ENCODE measurements around the gene LPGAT1.

Gene LPGAT1

GRCh38 chr1:211827051-211827450, 3.5 kb downstream of the LPGAT1 start:
- DNase-seq, result no peak

- no peak for DNase-seq
Measured at GRCh38 chr1:211825980-211826379, 4.6 kb downstream of the LPGAT1 start.

- no peak for DNase-seq
Measured at GRCh38 chr1:211822677-211823407, 7.7 kb downstream of the LPGAT1 start.

GRCh38 chr1:211816586-211816985, 14.0 kb downstream of the LPGAT1 start:
- no peak for DNase-seq

- DNase-seq, result no peak
Measured at GRCh38 chr1:211814313-211814712, 16.2 kb downstream of the LPGAT1 start.

GRCh38 chr1:211813590-211813989, 17.0 kb downstream of the LPGAT1 start:
- DNase-seq, result no peak

- DNase-seq, result no peak
Measured at GRCh38 chr1:211812584-211812983, 18.0 kb downstream of the LPGAT1 start.

GRCh38 chr1:211811848-211812247, 18.7 kb downstream of the LPGAT1 start:
- no peak for DNase-seq

- DNase-seq, result no peak
Measured at GRCh38 chr1:211811126-211811525, 19.4 kb downstream of the LPGAT1 start.

- no peak for DNase-seq
Measured at GRCh38 chr1:211808475-211808874, 22.1 kb downstream of the LPGAT1 start.

- DNase-seq, result no peak
Measured at GRCh38 chr1:211804915-211805314, 25.6 kb downstream of the LPGAT1 start.

- DNase-seq, result no peak
Measured at GRCh38 chr1:211800925-211801607, 29.5 kb downstream of the LPGAT1 start.

GRCh38 chr1:211797994-211798393, 32.6 kb downstream of the LPGAT1 start:
- DNase-seq, result no peak

- DNase-seq, result no peak
Measured at GRCh38 chr1:211791979-211792378, 38.6 kb downstream of the LPGAT1 start.

GRCh38 chr1:211789641-211790464, 40.7 kb downstream of the LPGAT1 start:
- DNase-seq, result no peak

GRCh38 chr1:211788626-211789025, 41.9 kb downstream of the LPGAT1 start:
- no peak for DNase-seq

- DNase-seq, result no peak
Measured at GRCh38 chr1:211783897-211784296, 46.7 kb downstream of the LPGAT1 start.

- DNase-seq, result no peak
Measured at GRCh38 chr1:211783266-211783665, 47.3 kb downstream of the LPGAT1 start.

- no peak for DNase-seq
Measured at GRCh38 chr1:211781260-211781659, 49.3 kb downstream of the LPGAT1 start.

GRCh38 chr1:211775170-211775569, 55.4 kb downstream of the LPGAT1 start:
- no peak for DNase-seq

- DNase-seq, result no peak
Measured at GRCh38 chr1:211764701-211765100, 65.9 kb downstream of the LPGAT1 start.

- DNase-seq, result no peak
Measured at GRCh38 chr1:211762206-211762605, 68.4 kb downstream of the LPGAT1 start.

GRCh38 chr1:211761400-211761799, 69.2 kb downstream of the LPGAT1 start:
- no peak for DNase-seq

All from stimulated activated CD4-positive, alpha-beta T cell treated with anti-CD3 and anti-CD28 coated beads, Interleukin-2, amount 100 ng/mL, for 48 hours (primary cell).